Measurements from ENCODE around the gene XRCC5. TPM values are rescaled to one million over a fixed set of nuclear protein-coding genes. Genes with fewer than 3 reads are reported as not detected.
A peak's percentile ranks its signal among the peaks of the same experiment; 100 is the strongest.

XRCC5 gene
- total RNA-seq, 1 donor from 2014 or later: 113 TPM

DNA sequence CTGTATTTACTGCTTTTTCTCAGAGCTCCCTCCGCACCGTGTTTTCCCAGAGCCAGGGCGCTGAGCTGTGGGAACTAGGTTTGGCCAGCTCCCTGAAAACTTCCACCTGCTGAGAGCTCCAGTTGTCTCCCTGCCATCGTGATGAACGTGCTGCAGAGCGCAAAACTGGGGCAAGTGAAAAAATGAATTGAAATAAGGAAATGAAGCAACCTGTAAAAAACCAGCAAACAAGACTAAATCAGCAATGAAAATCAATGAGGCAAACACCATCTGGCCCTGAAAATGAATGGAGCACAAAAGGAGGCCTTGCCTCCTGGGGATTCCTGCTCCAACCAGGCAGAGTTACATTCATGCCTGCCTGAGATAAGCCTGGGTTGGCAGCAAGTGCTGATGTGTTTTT lies 133.2 kb downstream of the XRCC5 start:
- no peak for DNase-seq (ENCODE audit: missing footprints)
- peak; percentile 72 for ATAC-seq
- intact Hi-C loops (cut with DNase I): no loop called here

- ATAC-seq (no peak), DNase-seq (ENCODE audit: missing footprints) (no peak)
- intact Hi-C loops (cut with DNase I): no loop called here
Observed at GRCh38 chr2:216243026-216243425, 133.9 kb downstream of the XRCC5 start.

- intact Hi-C loops (cut with DNase I): no loop called here
Observed at GRCh38 chr2:216245391-216245975, 136.3 kb downstream of the XRCC5 start.

DNA sequence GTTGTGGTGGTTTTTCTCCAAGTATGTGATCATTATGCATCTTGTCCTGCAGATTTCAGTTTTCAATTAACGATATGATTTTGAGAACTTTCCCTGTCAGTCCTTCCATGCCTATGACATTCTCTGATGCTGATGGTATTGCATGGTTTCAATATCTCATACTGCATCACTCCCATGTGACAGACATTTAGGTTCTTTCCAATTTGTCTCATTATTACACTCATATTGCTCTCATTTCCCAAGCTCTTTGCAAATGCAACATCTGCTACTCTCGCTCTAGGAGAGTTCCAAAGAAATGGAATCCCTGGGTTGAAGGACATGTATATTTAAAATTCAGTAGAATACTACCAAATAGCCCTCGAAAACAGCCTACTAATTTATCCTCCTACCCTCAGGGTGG lies 137.6 kb downstream of the XRCC5 start:
- intact Hi-C loops (cut with DNase I): no loop called here
- DNase-seq (ENCODE audit: missing footprints) (no peak), ATAC-seq (no peak)

More at GRCh38 chr2:216245391-216245975, 136.3 kb downstream of the XRCC5 start:
- no peak for ATAC-seq
- DNase-seq (ENCODE audit: missing footprints): no peak

Other genes starting within 250 kb of the XRCC5 start
- 0.60 TPM for gene MREG, start 95.8 kb upstream of the XRCC5 start, total RNA-seq
- gene PECR, start 27.5 kb upstream of the XRCC5 start, total RNA-seq: 7.4 TPM
- 0.24 TPM for gene TMEM169, start 27.4 kb upstream of the XRCC5 start, total RNA-seq